Measurements from ENCODE around the gene TOLLIP. TPM values are rescaled to one million over a fixed set of nuclear protein-coding genes. Genes with fewer than 3 reads are reported as not detected.

TOLLIP gene
- total and polyA plus RNA-seq, 2 of the 8 experiments (the other 6 are each of a cell fraction or from before 2014, with no cell fraction given) = 23.7 to 34.7 TPM

DNA sequence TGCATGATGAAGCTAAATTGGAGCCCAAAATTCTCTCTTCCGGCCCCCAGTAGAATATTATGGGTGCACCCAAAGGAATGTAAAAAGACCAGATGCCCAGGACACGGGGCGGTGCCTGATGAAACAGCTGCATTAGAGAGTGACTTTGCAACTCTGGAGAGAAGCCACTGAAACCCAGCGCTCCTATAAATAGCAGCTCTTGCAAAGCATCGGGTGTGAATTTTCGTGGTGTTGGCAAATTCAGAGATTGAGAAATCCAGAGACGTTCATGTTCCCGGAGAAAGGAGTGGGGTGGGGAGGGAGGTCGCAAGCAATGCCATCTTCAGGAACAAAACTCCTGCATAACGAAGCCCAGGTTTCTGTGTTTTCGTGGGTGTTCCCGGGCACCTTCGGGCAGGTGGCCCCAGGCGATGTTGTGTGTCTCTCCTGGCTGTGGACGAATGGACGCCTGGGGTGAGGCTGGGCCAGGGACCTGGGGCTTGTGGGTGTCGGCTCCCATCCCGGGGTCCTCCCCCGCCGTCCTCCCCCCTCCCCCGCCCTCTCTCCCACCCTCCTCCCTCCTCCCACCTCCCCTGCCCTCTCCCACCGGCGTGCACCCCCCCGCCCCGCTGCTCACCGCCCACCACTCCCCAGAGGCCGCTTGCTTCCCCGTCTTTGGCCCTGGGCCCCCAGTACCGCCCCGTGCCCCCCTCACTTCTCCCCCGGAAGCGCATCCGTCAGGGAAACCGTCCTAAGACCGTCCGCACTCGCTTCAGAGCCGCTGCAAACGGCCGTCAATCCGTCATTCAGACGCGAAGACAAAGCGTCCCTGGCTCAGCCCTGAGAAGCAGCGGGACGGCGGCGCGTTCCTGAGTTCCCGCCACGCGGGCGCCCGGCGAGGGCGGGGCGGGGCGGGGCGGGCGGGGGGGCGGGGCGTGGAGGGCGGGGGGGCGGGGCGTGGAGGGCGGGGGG, 26.7 kb upstream of the TOLLIP start (continued):
- TF ChIP-seq, protein P1, sequence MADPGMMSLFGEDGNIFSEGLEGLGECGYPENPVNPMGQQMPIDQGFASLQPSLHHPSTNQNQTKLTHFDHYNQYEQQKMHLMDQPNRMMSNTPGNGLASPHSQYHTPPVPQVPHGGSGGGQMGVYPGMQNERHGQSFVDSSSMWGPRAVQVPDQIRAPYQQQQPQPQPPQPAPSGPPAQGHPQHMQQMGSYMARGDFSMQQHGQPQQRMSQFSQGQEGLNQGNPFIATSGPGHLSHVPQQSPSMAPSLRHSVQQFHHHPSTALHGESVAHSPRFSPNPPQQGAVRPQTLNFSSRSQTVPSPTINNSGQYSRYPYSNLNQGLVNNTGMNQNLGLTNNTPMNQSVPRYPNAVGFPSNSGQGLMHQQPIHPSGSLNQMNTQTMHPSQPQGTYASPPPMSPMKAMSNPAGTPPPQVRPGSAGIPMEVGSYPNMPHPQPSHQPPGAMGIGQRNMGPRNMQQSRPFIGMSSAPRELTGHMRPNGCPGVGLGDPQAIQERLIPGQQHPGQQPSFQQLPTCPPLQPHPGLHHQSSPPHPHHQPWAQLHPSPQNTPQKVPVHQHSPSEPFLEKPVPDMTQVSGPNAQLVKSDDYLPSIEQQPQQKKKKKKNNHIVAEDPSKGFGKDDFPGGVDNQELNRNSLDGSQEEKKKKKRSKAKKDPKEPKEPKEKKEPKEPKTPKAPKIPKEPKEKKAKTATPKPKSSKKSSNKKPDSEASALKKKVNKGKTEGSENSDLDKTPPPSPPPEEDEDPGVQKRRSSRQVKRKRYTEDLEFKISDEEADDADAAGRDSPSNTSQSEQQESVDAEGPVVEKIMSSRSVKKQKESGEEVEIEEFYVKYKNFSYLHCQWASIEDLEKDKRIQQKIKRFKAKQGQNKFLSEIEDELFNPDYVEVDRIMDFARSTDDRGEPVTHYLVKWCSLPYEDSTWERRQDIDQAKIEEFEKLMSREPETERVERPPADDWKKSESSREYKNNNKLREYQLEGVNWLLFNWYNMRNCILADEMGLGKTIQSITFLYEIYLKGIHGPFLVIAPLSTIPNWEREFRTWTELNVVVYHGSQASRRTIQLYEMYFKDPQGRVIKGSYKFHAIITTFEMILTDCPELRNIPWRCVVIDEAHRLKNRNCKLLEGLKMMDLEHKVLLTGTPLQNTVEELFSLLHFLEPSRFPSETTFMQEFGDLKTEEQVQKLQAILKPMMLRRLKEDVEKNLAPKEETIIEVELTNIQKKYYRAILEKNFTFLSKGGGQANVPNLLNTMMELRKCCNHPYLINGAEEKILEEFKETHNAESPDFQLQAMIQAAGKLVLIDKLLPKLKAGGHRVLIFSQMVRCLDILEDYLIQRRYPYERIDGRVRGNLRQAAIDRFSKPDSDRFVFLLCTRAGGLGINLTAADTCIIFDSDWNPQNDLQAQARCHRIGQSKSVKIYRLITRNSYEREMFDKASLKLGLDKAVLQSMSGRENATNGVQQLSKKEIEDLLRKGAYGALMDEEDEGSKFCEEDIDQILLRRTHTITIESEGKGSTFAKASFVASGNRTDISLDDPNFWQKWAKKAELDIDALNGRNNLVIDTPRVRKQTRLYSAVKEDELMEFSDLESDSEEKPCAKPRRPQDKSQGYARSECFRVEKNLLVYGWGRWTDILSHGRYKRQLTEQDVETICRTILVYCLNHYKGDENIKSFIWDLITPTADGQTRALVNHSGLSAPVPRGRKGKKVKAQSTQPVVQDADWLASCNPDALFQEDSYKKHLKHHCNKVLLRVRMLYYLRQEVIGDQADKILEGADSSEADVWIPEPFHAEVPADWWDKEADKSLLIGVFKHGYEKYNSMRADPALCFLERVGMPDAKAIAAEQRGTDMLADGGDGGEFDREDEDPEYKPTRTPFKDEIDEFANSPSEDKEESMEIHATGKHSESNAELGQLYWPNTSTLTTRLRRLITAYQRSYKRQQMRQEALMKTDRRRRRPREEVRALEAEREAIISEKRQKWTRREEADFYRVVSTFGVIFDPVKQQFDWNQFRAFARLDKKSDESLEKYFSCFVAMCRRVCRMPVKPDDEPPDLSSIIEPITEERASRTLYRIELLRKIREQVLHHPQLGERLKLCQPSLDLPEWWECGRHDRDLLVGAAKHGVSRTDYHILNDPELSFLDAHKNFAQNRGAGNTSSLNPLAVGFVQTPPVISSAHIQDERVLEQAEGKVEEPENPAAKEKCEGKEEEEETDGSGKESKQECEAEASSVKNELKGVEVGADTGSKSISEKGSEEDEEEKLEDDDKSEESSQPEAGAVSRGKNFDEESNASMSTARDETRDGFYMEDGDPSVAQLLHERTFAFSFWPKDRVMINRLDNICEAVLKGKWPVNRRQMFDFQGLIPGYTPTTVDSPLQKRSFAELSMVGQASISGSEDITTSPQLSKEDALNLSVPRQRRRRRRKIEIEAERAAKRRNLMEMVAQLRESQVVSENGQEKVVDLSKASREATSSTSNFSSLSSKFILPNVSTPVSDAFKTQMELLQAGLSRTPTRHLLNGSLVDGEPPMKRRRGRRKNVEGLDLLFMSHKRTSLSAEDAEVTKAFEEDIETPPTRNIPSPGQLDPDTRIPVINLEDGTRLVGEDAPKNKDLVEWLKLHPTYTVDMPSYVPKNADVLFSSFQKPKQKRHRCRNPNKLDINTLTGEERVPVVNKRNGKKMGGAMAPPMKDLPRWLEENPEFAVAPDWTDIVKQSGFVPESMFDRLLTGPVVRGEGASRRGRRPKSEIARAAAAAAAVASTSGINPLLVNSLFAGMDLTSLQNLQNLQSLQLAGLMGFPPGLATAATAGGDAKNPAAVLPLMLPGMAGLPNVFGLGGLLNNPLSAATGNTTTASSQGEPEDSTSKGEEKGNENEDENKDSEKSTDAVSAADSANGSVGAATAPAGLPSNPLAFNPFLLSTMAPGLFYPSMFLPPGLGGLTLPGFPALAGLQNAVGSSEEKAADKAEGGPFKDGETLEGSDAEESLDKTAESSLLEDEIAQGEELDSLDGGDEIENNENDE (IDR thresholded peaks at IDR 0.05; ENCODE audit: insufficient replicate concordance, low read length) = no peak
- TF ChIP-seq TAF1 (IDR thresholded peaks at IDR 0.05; ENCODE audit: low read depth, low read length) = no peak; the same call in 1 of the 2 replicates
- TF ChIP-seq POLR2A (IDR thresholded peaks at IDR 0.05; ENCODE audit: control extremely low read depth in 1 of 2, low read depth in 2 of 2, low read length in 2 of 2) = peak in 1 of 2 experiments; percentile 67; a peak in 2 of 3 replicates
- TF ChIP-seq SRF (IDR thresholded peaks at IDR 0.05; ENCODE audit: low read depth, low read length) = no peak
- TF ChIP-seq, protein P2, sequence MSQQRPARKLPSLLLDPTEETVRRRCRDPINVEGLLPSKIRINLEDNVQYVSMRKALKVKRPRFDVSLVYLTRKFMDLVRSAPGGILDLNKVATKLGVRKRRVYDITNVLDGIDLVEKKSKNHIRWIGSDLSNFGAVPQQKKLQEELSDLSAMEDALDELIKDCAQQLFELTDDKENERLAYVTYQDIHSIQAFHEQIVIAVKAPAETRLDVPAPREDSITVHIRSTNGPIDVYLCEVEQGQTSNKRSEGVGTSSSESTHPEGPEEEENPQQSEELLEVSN (IDR thresholded peaks at IDR 0.05) = peak; percentile 72
- TF ChIP-seq EGR1 (IDR thresholded peaks at IDR 0.05; ENCODE audit: borderline replicate concordance, low read depth, low read length) = no peak
- TF ChIP-seq PHF8 (conservative IDR thresholded peaks at IDR 0.05; ENCODE audit: low read depth, low read length) = peak; percentile 33; the same call in 1 of the 2 replicates
- no peak for TF ChIP-seq SIX5 (IDR thresholded peaks at IDR 0.05; ENCODE audit: low read depth, low read length)
- no peak for TF ChIP-seq TCF12 (IDR thresholded peaks at IDR 0.05; ENCODE audit: low read depth, low read length)
